GM18858 (cell line): Measurements from ENCODE around the gene CCDC80.

Experiments
- ATAC-seq: cut with Tn5 transposase; IDR thresholded peaks from one replicate; pipeline ENCODE4 v1.9.1; 2021; ENCODE audit not compliant: unreplicated experiment

The CCDC80 gene

GRCh38 chr3:112634786-112635541 is 6.0 kb downstream of the CCDC80 start:
- ATAC-seq: no peak

- ATAC-seq: no peak
Measured at GRCh38 chr3:112633757-112634156, 7.2 kb downstream of the CCDC80 start.

- ATAC-seq: no peak
Measured at GRCh38 chr3:112633191-112633590, 7.8 kb downstream of the CCDC80 start.

- no peak for ATAC-seq
Measured at GRCh38 chr3:112632596-112632995, 8.3 kb downstream of the CCDC80 start.

GRCh38 chr3:112631257-112631656 is 9.7 kb downstream of the CCDC80 start:
- no peak for ATAC-seq

GRCh38 chr3:112629425-112629824 is 11.5 kb downstream of the CCDC80 start:
- ATAC-seq: no peak

- ATAC-seq: no peak
Measured at GRCh38 chr3:112627919-112628466, 12.9 kb downstream of the CCDC80 start.

GRCh38 chr3:112627419-112627818 is 13.5 kb downstream of the CCDC80 start:
- ATAC-seq: no peak

- no peak for ATAC-seq
Measured at GRCh38 chr3:112623717-112624116, 17.2 kb downstream of the CCDC80 start.

GRCh38 chr3:112623213-112623612 is 17.7 kb downstream of the CCDC80 start:
- ATAC-seq: no peak

- peak; percentile 80 for ATAC-seq
Measured at GRCh38 chr3:112619295-112619694, 21.6 kb downstream of the CCDC80 start.

GRCh38 chr3:112617285-112617684 is 23.7 kb downstream of the CCDC80 start:
- ATAC-seq: no peak

GRCh38 chr3:112615989-112616731 is 24.8 kb downstream of the CCDC80 start:
- no peak for ATAC-seq

- ATAC-seq: no peak
Measured at GRCh38 chr3:112611752-112612515, 29.0 kb downstream of the CCDC80 start.

- no peak for ATAC-seq
Measured at GRCh38 chr3:112610121-112610520, 30.8 kb downstream of the CCDC80 start.

GRCh38 chr3:112607863-112608262 is 33.1 kb downstream of the CCDC80 start:
- ATAC-seq: no peak

- no peak for ATAC-seq
Measured at GRCh38 chr3:112606098-112606497, 34.8 kb downstream of the CCDC80 start.

- ATAC-seq: no peak
Measured at GRCh38 chr3:112605285-112605684, 35.7 kb downstream of the CCDC80 start.

- ATAC-seq: no peak
Measured at GRCh38 chr3:112604536-112604935, 36.4 kb downstream of the CCDC80 start.

- peak; percentile 86 for ATAC-seq
Measured at GRCh38 chr3:112602217-112602838, 38.6 kb downstream of the CCDC80 start.

GRCh38 chr3:112598731-112599130 is 42.2 kb downstream of the CCDC80 start:
- no peak for ATAC-seq
